ENCODE measurements around the gene CAPN3.

DNA sequence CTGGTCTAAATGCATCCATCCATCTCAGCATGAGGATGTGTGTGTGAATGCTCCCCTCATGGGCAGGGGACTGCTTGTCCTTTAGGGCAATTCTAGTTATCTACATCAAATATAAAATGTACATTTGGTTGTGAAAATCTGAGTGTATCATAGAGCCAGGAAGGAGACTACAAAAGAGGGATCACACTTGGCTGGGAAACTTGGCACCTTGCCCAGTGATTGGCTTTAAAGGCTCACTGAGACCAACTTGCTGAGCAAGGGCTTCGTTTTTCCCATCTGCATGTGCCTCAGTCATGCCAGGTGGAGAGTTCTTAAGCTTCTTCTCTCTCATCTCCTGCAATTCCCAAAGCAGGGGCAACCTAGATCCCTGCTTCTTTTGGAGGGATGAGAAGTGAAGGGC lies 5.2 kb downstream of the CAPN3 start:
- TF ChIP-seq EZH2 (IDR thresholded peaks at IDR 0.05; ENCODE audit: borderline replicate concordance, low read depth, low read length, poor library complexity, severe bottlenecking): no peak
- TF ChIP-seq, protein P1, sequence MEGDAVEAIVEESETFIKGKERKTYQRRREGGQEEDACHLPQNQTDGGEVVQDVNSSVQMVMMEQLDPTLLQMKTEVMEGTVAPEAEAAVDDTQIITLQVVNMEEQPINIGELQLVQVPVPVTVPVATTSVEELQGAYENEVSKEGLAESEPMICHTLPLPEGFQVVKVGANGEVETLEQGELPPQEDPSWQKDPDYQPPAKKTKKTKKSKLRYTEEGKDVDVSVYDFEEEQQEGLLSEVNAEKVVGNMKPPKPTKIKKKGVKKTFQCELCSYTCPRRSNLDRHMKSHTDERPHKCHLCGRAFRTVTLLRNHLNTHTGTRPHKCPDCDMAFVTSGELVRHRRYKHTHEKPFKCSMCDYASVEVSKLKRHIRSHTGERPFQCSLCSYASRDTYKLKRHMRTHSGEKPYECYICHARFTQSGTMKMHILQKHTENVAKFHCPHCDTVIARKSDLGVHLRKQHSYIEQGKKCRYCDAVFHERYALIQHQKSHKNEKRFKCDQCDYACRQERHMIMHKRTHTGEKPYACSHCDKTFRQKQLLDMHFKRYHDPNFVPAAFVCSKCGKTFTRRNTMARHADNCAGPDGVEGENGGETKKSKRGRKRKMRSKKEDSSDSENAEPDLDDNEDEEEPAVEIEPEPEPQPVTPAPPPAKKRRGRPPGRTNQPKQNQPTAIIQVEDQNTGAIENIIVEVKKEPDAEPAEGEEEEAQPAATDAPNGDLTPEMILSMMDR (conservative IDR thresholded peaks at IDR 0.05; ENCODE audit: low read depth, low read length): no peak
